Loucy (cell line): Measurements from ENCODE around the gene ADGRL2.

Experiments used
- H2AFZ ChIP-seq: fragments of 200-600 bp; sonication (generic); 2 replicates; pipeline ENCODE4 v1.6.0; 2016; ENCODE audit warnings: antibody characterized with exemption, mild to moderate bottlenecking, low read length, moderate library complexity
- H3F3A ChIP-seq: fragments of 200-600 bp; 2 replicates; pipeline ENCODE4 v1.6.0; 2016; ENCODE audit warnings: antibody characterized with exemption, low read depth, mild to moderate bottlenecking
- H3K27me3 ChIP-seq: fragments of 200-600 bp; sonication (generic); 2 replicates; pipeline ENCODE4 v1.6.1; 2014; ENCODE audit warnings: low read length, mild to moderate bottlenecking; ENCODE audit not compliant: insufficient read depth, poor library complexity, severe bottlenecking
- H3K36me3 ChIP-seq: fragments of 200-600 bp; sonication (generic); 2 replicates; pipeline ENCODE4 v1.6.1; 2016; ENCODE audit warnings: low read length; ENCODE audit not compliant: insufficient read depth
- H3K4me1 ChIP-seq: fragments of 200-600 bp; sonication (generic); 2 replicates; pipeline ENCODE4 v1.5.1; 2014; ENCODE audit warnings: low read length, mild to moderate bottlenecking; ENCODE audit not compliant: insufficient read depth, poor library complexity, severe bottlenecking
- H3K4me2 ChIP-seq: fragments of 200-600 bp; sonication (generic); 2 replicates; pipeline ENCODE4 v1.6.0; 2014; ENCODE audit warnings: antibody characterized with exemption, low read length, low read depth, mild to moderate bottlenecking; ENCODE audit not compliant: poor library complexity, severe bottlenecking
- H3K4me3 ChIP-seq: fragments of 200-600 bp; sonication (generic); 2 replicates; pipeline ENCODE4 v1.5.1; 2014; ENCODE audit warnings: low read length, mild to moderate bottlenecking, mixed read lengths; ENCODE audit not compliant: poor library complexity, severe bottlenecking
- H3K79me2 ChIP-seq: fragments of 200-600 bp; sonication (generic); 2 replicates; pipeline ENCODE4 v1.6.1; 2014; ENCODE audit warnings: low read length; ENCODE audit not compliant: insufficient read depth
- H3K9ac ChIP-seq: fragments of 200-600 bp; sonication (generic); 2 replicates; pipeline ENCODE4 v1.6.0; 2014; ENCODE audit warnings: mild to moderate bottlenecking, low read depth, low read length, moderate library complexity; ENCODE audit not compliant: poor library complexity, severe bottlenecking
- H3K9me2 ChIP-seq: fragments of 200-600 bp; sonication (generic); replicated peaks from 2 replicates; pipeline ENCODE4 v1.6.1; 2016; ENCODE audit warnings: low read depth, low read length, mixed read lengths
- H3K9me3 ChIP-seq: fragments of 200-600 bp; sonication (generic); 2 replicates; pipeline ENCODE4 v1.6.1; 2014; ENCODE audit warnings: mild to moderate bottlenecking, antibody characterized with exemption, low read length, low read depth; ENCODE audit not compliant: insufficient read depth
- H4K20me1 ChIP-seq: fragments of 200-600 bp; sonication (generic); 2 replicates; pipeline ENCODE4 v1.6.0; 2014; ENCODE audit warnings: antibody characterized with exemption, low read length, mild to moderate bottlenecking; ENCODE audit not compliant: insufficient read depth, poor library complexity, severe bottlenecking
- CTCF ChIP-seq: fragments of 200-600 bp; sonication (generic); conservative IDR thresholded peaks from 2 replicates; pipeline ENCODE4 v1.5.1; 2014; ENCODE audit warnings: mild to moderate bottlenecking, antibody characterized with exemption, low read length
- EZH2phosphoT487 ChIP-seq: fragments of 200-600 bp; IDR thresholded peaks from 2 replicates; pipeline ENCODE4 v1.6.1; 2018; ENCODE audit warnings: antibody characterized with exemption, mild to moderate bottlenecking, moderate library complexity, borderline replicate concordance

Gene ADGRL2

GRCh38 chr1:81760477-81761097 lies 40.1 kb upstream of the ADGRL2 start:
- no peaks in the 10 kb centered on the region for H3K4me1 ChIP-seq
- H3K9me2 ChIP-seq, result no peaks in the 10 kb centered on the region
- H3K4me3 ChIP-seq, result no peak overlapping the region
- no peaks in the 10 kb centered on the region for H3K79me2 ChIP-seq
- H3F3A ChIP-seq, result no peaks in the 10 kb centered on the region
- no peaks in the 10 kb centered on the region for H3K27me3 ChIP-seq
- no peaks in the 10 kb centered on the region for H3K36me3 ChIP-seq
- no peak for TF ChIP-seq EZH2phosphoT487
- no peak; the same call in 1 of the 2 replicates for TF ChIP-seq CTCF
- H3K4me2 ChIP-seq, result no peak overlapping the region
- H3K9ac ChIP-seq, result no peak overlapping the region
- no peaks in the 10 kb centered on the region for H4K20me1 ChIP-seq
- no peaks in the 10 kb centered on the region for H3K9me3 ChIP-seq
- H2AFZ ChIP-seq, result no peak overlapping the region

GRCh38 chr1:81775510-81775909 lies 25.2 kb upstream of the ADGRL2 start:
- no peak overlapping the region for H2AFZ ChIP-seq
- TF ChIP-seq EZH2phosphoT487, result no peak
- no peak for TF ChIP-seq CTCF
- H4K20me1 ChIP-seq, result no peaks in the 10 kb centered on the region
- H3K27me3 ChIP-seq, result no peaks in the 10 kb centered on the region
- no peaks in the 10 kb centered on the region for H3K36me3 ChIP-seq
- H3K4me3 ChIP-seq, result no peak overlapping the region
- no peaks in the 10 kb centered on the region for H3K9me2 ChIP-seq
- H3F3A ChIP-seq, result no peaks in the 10 kb centered on the region
- H3K4me2 ChIP-seq, result no peak overlapping the region
- H3K4me1 ChIP-seq, result no peaks in the 10 kb centered on the region
- H3K9me3 ChIP-seq, result no peaks in the 10 kb centered on the region
- H3K9ac ChIP-seq, result no peak overlapping the region
- H3K79me2 ChIP-seq, result no peaks in the 10 kb centered on the region

- H3K4me3 ChIP-seq, result no peak overlapping the region
- H3K4me1 ChIP-seq, result no peaks in the 10 kb centered on the region
- H4K20me1 ChIP-seq, result no peaks in the 10 kb centered on the region
- H3F3A ChIP-seq, result no peaks in the 10 kb centered on the region
- H3K27me3 ChIP-seq, result no peaks in the 10 kb centered on the region
- H2AFZ ChIP-seq, result no peak overlapping the region
- no peak overlapping the region for H3K4me2 ChIP-seq
- TF ChIP-seq CTCF (no peak), EZH2phosphoT487 (no peak)
- H3K9me3 ChIP-seq, result no peaks in the 10 kb centered on the region
- H3K79me2 ChIP-seq, result no peaks in the 10 kb centered on the region
- H3K9me2 ChIP-seq, result no peaks in the 10 kb centered on the region
- H3K36me3 ChIP-seq, result no peaks in the 10 kb centered on the region
- H3K9ac ChIP-seq, result no peak overlapping the region
Measured at GRCh38 chr1:81780705-81781454, 19.9 kb upstream of the ADGRL2 start.
